Loucy (cell line): Measurements from ENCODE around the gene PHYKPL.

ENCODE experiments used
- H2AFZ ChIP-seq: fragments of 200-600 bp; sonication (generic); 2 replicates; pipeline ENCODE4 v1.6.0; 2016; ENCODE audit warnings: antibody characterized with exemption, mild to moderate bottlenecking, low read length, moderate library complexity
- H3F3A ChIP-seq: fragments of 200-600 bp; 2 replicates; pipeline ENCODE4 v1.6.0; 2016; ENCODE audit warnings: antibody characterized with exemption, low read depth, mild to moderate bottlenecking
- H3K27me3 ChIP-seq: fragments of 200-600 bp; sonication (generic); 2 replicates; pipeline ENCODE4 v1.6.1; 2014; ENCODE audit warnings: low read length, mild to moderate bottlenecking; ENCODE audit not compliant: insufficient read depth, poor library complexity, severe bottlenecking
- H3K36me3 ChIP-seq: fragments of 200-600 bp; sonication (generic); 2 replicates; pipeline ENCODE4 v1.6.1; 2016; ENCODE audit warnings: low read length; ENCODE audit not compliant: insufficient read depth
- H3K4me1 ChIP-seq: fragments of 200-600 bp; sonication (generic); 2 replicates; pipeline ENCODE4 v1.5.1; 2014; ENCODE audit warnings: low read length, mild to moderate bottlenecking; ENCODE audit not compliant: insufficient read depth, poor library complexity, severe bottlenecking
- H3K4me2 ChIP-seq: fragments of 200-600 bp; sonication (generic); 2 replicates; pipeline ENCODE4 v1.6.0; 2014; ENCODE audit warnings: antibody characterized with exemption, low read length, low read depth, mild to moderate bottlenecking; ENCODE audit not compliant: poor library complexity, severe bottlenecking
- H3K4me3 ChIP-seq: fragments of 200-600 bp; sonication (generic); 2 replicates; pipeline ENCODE4 v1.5.1; 2014; ENCODE audit warnings: low read length, mild to moderate bottlenecking, mixed read lengths; ENCODE audit not compliant: poor library complexity, severe bottlenecking
- H3K79me2 ChIP-seq: fragments of 200-600 bp; sonication (generic); 2 replicates; pipeline ENCODE4 v1.6.1; 2014; ENCODE audit warnings: low read length; ENCODE audit not compliant: insufficient read depth
- H3K9ac ChIP-seq: fragments of 200-600 bp; sonication (generic); 2 replicates; pipeline ENCODE4 v1.6.0; 2014; ENCODE audit warnings: mild to moderate bottlenecking, low read depth, low read length, moderate library complexity; ENCODE audit not compliant: poor library complexity, severe bottlenecking
- H3K9me2 ChIP-seq: fragments of 200-600 bp; sonication (generic); replicated peaks from 2 replicates; pipeline ENCODE4 v1.6.1; 2016; ENCODE audit warnings: low read depth, low read length, mixed read lengths
- H3K9me3 ChIP-seq: fragments of 200-600 bp; sonication (generic); 2 replicates; pipeline ENCODE4 v1.6.1; 2014; ENCODE audit warnings: mild to moderate bottlenecking, antibody characterized with exemption, low read length, low read depth; ENCODE audit not compliant: insufficient read depth
- H4K20me1 ChIP-seq: fragments of 200-600 bp; sonication (generic); 2 replicates; pipeline ENCODE4 v1.6.0; 2014; ENCODE audit warnings: antibody characterized with exemption, low read length, mild to moderate bottlenecking; ENCODE audit not compliant: insufficient read depth, poor library complexity, severe bottlenecking
- CTCF ChIP-seq: fragments of 200-600 bp; sonication (generic); conservative IDR thresholded peaks from 2 replicates; pipeline ENCODE4 v1.5.1; 2014; ENCODE audit warnings: mild to moderate bottlenecking, antibody characterized with exemption, low read length
- EZH2phosphoT487 ChIP-seq: fragments of 200-600 bp; IDR thresholded peaks from 2 replicates; pipeline ENCODE4 v1.6.1; 2018; ENCODE audit warnings: antibody characterized with exemption, mild to moderate bottlenecking, moderate library complexity, borderline replicate concordance

The PHYKPL gene

GRCh38 chr5:178228609-178229008 is 4.0 kb downstream of the PHYKPL start:
- Histone ChIP-seq H3K79me2 (peaks cover 26% of the 10 kb centered on the region), H3K4me3 (no peak overlapping the region), H4K20me1 (peaks cover 17% of the 10 kb centered on the region), H2AFZ (no peak overlapping the region), H3K9me2 (no peaks in the 10 kb centered on the region), H3K9ac (no peak overlapping the region), H3F3A (no peaks in the 10 kb centered on the region), H3K4me2 (no peak overlapping the region), H3K36me3 (no peaks in the 10 kb centered on the region; the same call in 1 of the 2 replicates), H3K4me1 (peaks cover 8% of the 10 kb centered on the region), H3K9me3 (no peaks in the 10 kb centered on the region), H3K27me3 (no peaks in the 10 kb centered on the region)
- TF ChIP-seq EZH2phosphoT487 (no peak), CTCF (no peak)

- Histone ChIP-seq H3K4me1 (peaks cover 8% of the 10 kb centered on the region), H3K9ac (no peak overlapping the region), H3F3A (no peaks in the 10 kb centered on the region), H3K4me3 (no peak overlapping the region), H3K9me3 (no peaks in the 10 kb centered on the region), H3K4me2 (no peak overlapping the region), H3K9me2 (no peaks in the 10 kb centered on the region), H3K79me2 (peaks cover 26% of the 10 kb centered on the region), H3K27me3 (no peaks in the 10 kb centered on the region), H3K36me3 (no peaks in the 10 kb centered on the region; the same call in 1 of the 2 replicates), H2AFZ (no peak overlapping the region), H4K20me1 (peaks cover 17% of the 10 kb centered on the region)
- TF ChIP-seq CTCF (no peak), EZH2phosphoT487 (no peak)
Observed at GRCh38 chr5:178227929-178228328, 4.7 kb downstream of the PHYKPL start.

- Histone ChIP-seq H4K20me1 (peaks cover 17% of the 10 kb centered on the region), H3K9ac (no peak overlapping the region), H3F3A (no peaks in the 10 kb centered on the region), H3K79me2 (peaks cover 26% of the 10 kb centered on the region), H3K27me3 (no peaks in the 10 kb centered on the region), H3K4me3 (no peak overlapping the region), H3K4me1 (peaks cover 8% of the 10 kb centered on the region), H2AFZ (no peak overlapping the region), H3K36me3 (no peaks in the 10 kb centered on the region; the same call in 1 of the 2 replicates), H3K9me3 (no peaks in the 10 kb centered on the region), H3K9me2 (no peaks in the 10 kb centered on the region), H3K4me2 (no peak overlapping the region)
- TF ChIP-seq CTCF (no peak), EZH2phosphoT487 (no peak)
Observed at GRCh38 chr5:178227138-178227659, 5.4 kb downstream of the PHYKPL start.
